AG08395 (cell line): ENCODE measurements around the gene TRIM2.
A peak's percentile ranks its signal among the peaks of the same experiment; 100 is the strongest.
"Not testable (repeated sequence)": the region's sequence is repeated elsewhere in the genome, so short reads cannot be mapped to it uniquely, and the experiment has no call there.

Experiments
- DNase-seq: peaks from one replicate; pipeline ENCODE4 v3.0.0; 2012; ENCODE audit warnings: mixed read lengths, low spot score

The TRIM2 gene

GRCh38 chr4:153204247-153204671, at the start of gene TRIM2:
Gene TRIM2 (plus strand): TSS chr4:153204443. CDS start chr4:153204531, 88 bp downstream.
- peak; percentile 36 for DNase-seq

- DNase-seq: no peak
Observed at GRCh38 chr4:153155686-153156085, 48.6 kb upstream of the TRIM2 start.

GRCh38 chr4:153156263-153156662, 48.0 kb upstream of the TRIM2 start:
- no peak for DNase-seq

GRCh38 chr4:153156721-153157120, 47.5 kb upstream of the TRIM2 start:
- DNase-seq: no peak

GRCh38 chr4:153159016-153159415, 45.2 kb upstream of the TRIM2 start:
- no peak for DNase-seq

GRCh38 chr4:153159728-153160221, 44.5 kb upstream of the TRIM2 start:
- peak; percentile 72 for DNase-seq

- no peak for DNase-seq
Observed at GRCh38 chr4:153160821-153161220, 43.4 kb upstream of the TRIM2 start.

- DNase-seq: peak; percentile 17
Observed at GRCh38 chr4:153161226-153161963, 42.8 kb upstream of the TRIM2 start.

GRCh38 chr4:153165236-153165635, 39.0 kb upstream of the TRIM2 start:
- not testable (repeated sequence) for DNase-seq

GRCh38 chr4:153166716-153167501, 37.3 kb upstream of the TRIM2 start:
- peak; percentile 4 for DNase-seq

GRCh38 chr4:153169776-153170175, 34.5 kb upstream of the TRIM2 start:
- no peak for DNase-seq

GRCh38 chr4:153170407-153170806, 33.8 kb upstream of the TRIM2 start:
- DNase-seq: no peak

GRCh38 chr4:153174821-153175567, 29.2 kb upstream of the TRIM2 start:
- no peak for DNase-seq

- no peak for DNase-seq
Observed at GRCh38 chr4:153176938-153177337, 27.3 kb upstream of the TRIM2 start.

- DNase-seq: no peak
Observed at GRCh38 chr4:153177841-153178240, 26.4 kb upstream of the TRIM2 start.

- no peak for DNase-seq
Observed at GRCh38 chr4:153179100-153179499, 25.1 kb upstream of the TRIM2 start.

- DNase-seq: peak; percentile 46
Observed at GRCh38 chr4:153181293-153181692, 22.9 kb upstream of the TRIM2 start.

- no peak for DNase-seq
Observed at GRCh38 chr4:153181700-153182099, 22.5 kb upstream of the TRIM2 start.

- no peak for DNase-seq
Observed at GRCh38 chr4:153183146-153183545, 21.1 kb upstream of the TRIM2 start.

- no peak for DNase-seq
Observed at GRCh38 chr4:153185331-153185852, 18.9 kb upstream of the TRIM2 start.

GRCh38 chr4:153186046-153186728, 18.1 kb upstream of the TRIM2 start:
- DNase-seq: no peak
